HuH-7 (cell line): ENCODE measurements around the gene SEC61B.
A peak's percentile ranks its signal among the peaks of the same experiment; 100 is the strongest.
"Not testable (repeated sequence)": the region's sequence is repeated elsewhere in the genome, so short reads cannot be mapped to it uniquely, and the experiment has no call there.

Experiments
- DNase-seq: peaks from one replicate; pipeline ENCODE4 v3.0.0; 2011; ENCODE audit warnings: low spot score

SEC61B gene

GRCh38 chr9:99192786-99193465 is 29.2 kb upstream of the SEC61B start:
- DNase-seq = no peak

- DNase-seq = no peak
These were observed 28.6 kb upstream of the SEC61B start for GRCh38 chr9:99193466-99193821.

- DNase-seq = not testable (repeated sequence)
These were observed 25.6 kb upstream of the SEC61B start for GRCh38 chr9:99196484-99196883.

- DNase-seq = no peak
These were observed 24.9 kb upstream of the SEC61B start for GRCh38 chr9:99197124-99197630.

GRCh38 chr9:99197987-99198386 is 24.1 kb upstream of the SEC61B start:
- DNase-seq = no peak

GRCh38 chr9:99199938-99200539 is 22.0 kb upstream of the SEC61B start:
- no peak for DNase-seq

- no peak for DNase-seq
These were observed 20.5 kb upstream of the SEC61B start for GRCh38 chr9:99201603-99202002.

GRCh38 chr9:99210572-99210971 is 11.5 kb upstream of the SEC61B start:
- DNase-seq = no peak

GRCh38 chr9:99211746-99212145 is 10.3 kb upstream of the SEC61B start:
- DNase-seq = no peak

GRCh38 chr9:99213197-99213596 is 8.9 kb upstream of the SEC61B start:
- no peak for DNase-seq

GRCh38 chr9:99216073-99216472 is 6.0 kb upstream of the SEC61B start:
- DNase-seq = no peak

GRCh38 chr9:99220011-99220410 is 2.1 kb upstream of the SEC61B start:
- DNase-seq = no peak

GRCh38 chr9:99221266-99221620 is 839 bp upstream of the SEC61B start:
- DNase-seq = peak; percentile 16

- no peak for DNase-seq
These were observed 561 bp downstream of the SEC61B start for GRCh38 chr9:99222416-99223270.

GRCh38 chr9:99224445-99224844 is 2.4 kb downstream of the SEC61B start:
- DNase-seq = no peak

- no peak for DNase-seq
These were observed 4.0 kb downstream of the SEC61B start for GRCh38 chr9:99226054-99226453.

- DNase-seq = no peak
These were observed 8.1 kb downstream of the SEC61B start for GRCh38 chr9:99230206-99230605.

- DNase-seq = no peak
These were observed 9.6 kb downstream of the SEC61B start for GRCh38 chr9:99231711-99232110.

GRCh38 chr9:99234618-99235017 is 12.5 kb downstream of the SEC61B start:
- no peak for DNase-seq

GRCh38 chr9:99235069-99235468 is 13.0 kb downstream of the SEC61B start:
- DNase-seq = no peak

- DNase-seq = no peak
These were observed 14.0 kb downstream of the SEC61B start for GRCh38 chr9:99235926-99236634.

GRCh38 chr9:99237356-99237755 is 15.3 kb downstream of the SEC61B start:
- DNase-seq = no peak
